ENCODE measurements around the gene BRIP1. TPM values are rescaled to one million over a fixed set of nuclear protein-coding genes. Genes with fewer than 3 reads are reported as not detected.

Gene BRIP1
- total RNA-seq, 1 experiment from 2014 or later = 8.5 TPM

GRCh38 chr17:61793565-61793964 lies 69.8 kb downstream of the BRIP1 start:
- no peaks in the 10 kb centered on the region for H3K9me3 ChIP-seq (ENCODE audit: low read length)
- DNase-seq = no peak
- no peak overlapping the region for H3K27ac ChIP-seq (ENCODE audit: low read length)
- H3K4me1 ChIP-seq (ENCODE audit: low read length) = no peaks in the 10 kb centered on the region
- H2AFZ ChIP-seq (ENCODE audit: low read length) = no peak overlapping the region
- H3K79me2 ChIP-seq (ENCODE audit: low read length) = no peaks in the 10 kb centered on the region
- H3K4me2 ChIP-seq (ENCODE audit: low read depth, low read length, poor library complexity, severe bottlenecking) = no peak overlapping the region
- H3K36me3 ChIP-seq (ENCODE audit: insufficient read depth, low read length) = no peaks in the 10 kb centered on the region; the same call in 1 of the 2 replicates
- no peaks in the 10 kb centered on the region for H3K27me3 ChIP-seq (ENCODE audit: low read length)
- H3K9me2 ChIP-seq (replicated peaks; ENCODE audit: insufficient read depth, low read length) = no peaks in the 10 kb centered on the region
- no peak overlapping the region for H3K9ac ChIP-seq (ENCODE audit: low read length)
- no peaks in the 10 kb centered on the region for H4K20me1 ChIP-seq (ENCODE audit: insufficient read depth, low read depth, low read length)
- H3K4me3 ChIP-seq (ENCODE audit: low read length) = no peak overlapping the region

GRCh38 chr17:61789872-61790271 lies 73.5 kb downstream of the BRIP1 start:
- DNase-seq = no peak
- no peak overlapping the region for H3K4me2 ChIP-seq (ENCODE audit: low read depth, low read length, poor library complexity, severe bottlenecking)
- H4K20me1 ChIP-seq (ENCODE audit: insufficient read depth, low read depth, low read length) = no peaks in the 10 kb centered on the region
- H3K36me3 ChIP-seq (ENCODE audit: insufficient read depth, low read length) = no peaks in the 10 kb centered on the region; the same call in 1 of the 2 replicates
- no peaks in the 10 kb centered on the region for H3K9me2 ChIP-seq (replicated peaks; ENCODE audit: insufficient read depth, low read length)
- no peaks in the 10 kb centered on the region for H3K79me2 ChIP-seq (ENCODE audit: low read length)
- H3K27ac ChIP-seq (ENCODE audit: low read length) = no peak overlapping the region
- H3K9me3 ChIP-seq (ENCODE audit: low read length) = no peaks in the 10 kb centered on the region
- no peak overlapping the region for H3K4me3 ChIP-seq (ENCODE audit: low read length)
- H3K9ac ChIP-seq (ENCODE audit: low read length) = no peak overlapping the region
- no peaks in the 10 kb centered on the region for H3K27me3 ChIP-seq (ENCODE audit: low read length)
- no peak overlapping the region for H2AFZ ChIP-seq (ENCODE audit: low read length)
- H3K4me1 ChIP-seq (ENCODE audit: low read length) = 0 out of 2 replicates have a peak, but pooled peaks cover under 1% of the 10 kb centered on the region

GRCh38 chr17:61786088-61786487 lies 77.2 kb downstream of the BRIP1 start:
- Histone ChIP-seq H3K27me3 (ENCODE audit: low read length) (no peaks in the 10 kb centered on the region), H2AFZ (ENCODE audit: low read length) (no peak overlapping the region), H3K36me3 (ENCODE audit: insufficient read depth, low read length) (peaks cover 4% of the 10 kb centered on the region), H3K9me2 (replicated peaks; ENCODE audit: insufficient read depth, low read length) (no peaks in the 10 kb centered on the region), H3K79me2 (ENCODE audit: low read length) (no peaks in the 10 kb centered on the region), H3K9me3 (ENCODE audit: low read length) (no peaks in the 10 kb centered on the region), H3K4me1 (ENCODE audit: low read length) (peaks cover 6% of the 10 kb centered on the region), H3K4me3 (ENCODE audit: low read length) (no peak overlapping the region), H3K9ac (ENCODE audit: low read length) (no peak overlapping the region), H3K4me2 (ENCODE audit: low read depth, low read length, poor library complexity, severe bottlenecking) (no peak overlapping the region), H3K27ac (ENCODE audit: low read length) (no peak overlapping the region), H4K20me1 (ENCODE audit: insufficient read depth, low read depth, low read length) (no peaks in the 10 kb centered on the region)
- no peak for DNase-seq

- peaks cover 4% of the 10 kb centered on the region; the same call in 1 of the 2 replicates for H3K36me3 ChIP-seq (ENCODE audit: insufficient read depth, low read length)
- H3K79me2 ChIP-seq (ENCODE audit: low read length) = no peaks in the 10 kb centered on the region
- no peak overlapping the region for H3K4me2 ChIP-seq (ENCODE audit: low read depth, low read length, poor library complexity, severe bottlenecking)
- H3K27ac ChIP-seq (ENCODE audit: low read length) = no peak overlapping the region
- no peaks in the 10 kb centered on the region for H3K9me2 ChIP-seq (replicated peaks; ENCODE audit: insufficient read depth, low read length)
- no peak overlapping the region for H3K9ac ChIP-seq (ENCODE audit: low read length)
- peaks cover 6% of the 10 kb centered on the region for H3K4me1 ChIP-seq (ENCODE audit: low read length)
- no peak overlapping the region for H2AFZ ChIP-seq (ENCODE audit: low read length)
- DNase-seq = no peak
- H3K9me3 ChIP-seq (ENCODE audit: low read length) = no peaks in the 10 kb centered on the region
- H3K27me3 ChIP-seq (ENCODE audit: low read length) = no peaks in the 10 kb centered on the region
- H3K4me3 ChIP-seq (ENCODE audit: low read length) = no peak overlapping the region
- H4K20me1 ChIP-seq (ENCODE audit: insufficient read depth, low read depth, low read length) = no peaks in the 10 kb centered on the region
Measured at GRCh38 chr17:61784510-61784909, 78.8 kb downstream of the BRIP1 start.

GRCh38 chr17:61783556-61784304 lies 79.6 kb downstream of the BRIP1 start:
- Histone ChIP-seq H3K4me2 (ENCODE audit: low read depth, low read length, poor library complexity, severe bottlenecking) (no peak overlapping the region), H3K4me1 (ENCODE audit: low read length) (peaks cover 6% of the 10 kb centered on the region), H3K9me3 (ENCODE audit: low read length) (no peaks in the 10 kb centered on the region), H3K27me3 (ENCODE audit: low read length) (no peaks in the 10 kb centered on the region), H3K36me3 (ENCODE audit: insufficient read depth, low read length) (peaks cover 4% of the 10 kb centered on the region; the same call in 1 of the 2 replicates), H3K79me2 (ENCODE audit: low read length) (no peaks in the 10 kb centered on the region), H2AFZ (ENCODE audit: low read length) (no peak overlapping the region), H3K9me2 (replicated peaks; ENCODE audit: insufficient read depth, low read length) (no peaks in the 10 kb centered on the region), H3K4me3 (ENCODE audit: low read length) (no peak overlapping the region), H3K27ac (ENCODE audit: low read length) (no peak overlapping the region), H4K20me1 (ENCODE audit: insufficient read depth, low read depth, low read length) (no peaks in the 10 kb centered on the region), H3K9ac (ENCODE audit: low read length) (no peak overlapping the region)
- DNase-seq = no peak

- Histone ChIP-seq H2AFZ (ENCODE audit: low read length) (no peak overlapping the region), H3K9me3 (ENCODE audit: low read length) (no peaks in the 10 kb centered on the region), H3K27me3 (ENCODE audit: low read length) (no peaks in the 10 kb centered on the region), H3K4me3 (ENCODE audit: low read length) (no peak overlapping the region), H3K79me2 (ENCODE audit: low read length) (no peaks in the 10 kb centered on the region), H3K9me2 (replicated peaks; ENCODE audit: insufficient read depth, low read length) (no peaks in the 10 kb centered on the region), H3K4me2 (ENCODE audit: low read depth, low read length, poor library complexity, severe bottlenecking) (no peak overlapping the region), H4K20me1 (ENCODE audit: insufficient read depth, low read depth, low read length) (no peaks in the 10 kb centered on the region), H3K36me3 (ENCODE audit: insufficient read depth, low read length) (peaks cover 4% of the 10 kb centered on the region; the same call in 1 of the 2 replicates), H3K27ac (ENCODE audit: low read length) (no peak overlapping the region), H3K4me1 (ENCODE audit: low read length) (peaks cover 6% of the 10 kb centered on the region), H3K9ac (ENCODE audit: low read length) (no peak overlapping the region)
- no peak for DNase-seq
Measured at GRCh38 chr17:61783120-61783519, 80.2 kb downstream of the BRIP1 start.

- H3K9me3 ChIP-seq (ENCODE audit: low read length) = no peaks in the 10 kb centered on the region
- no peaks in the 10 kb centered on the region for H4K20me1 ChIP-seq (ENCODE audit: insufficient read depth, low read depth, low read length)
- H3K79me2 ChIP-seq (ENCODE audit: low read length) = no peaks in the 10 kb centered on the region
- no peak overlapping the region for H3K9ac ChIP-seq (ENCODE audit: low read length)
- H3K27me3 ChIP-seq (ENCODE audit: low read length) = no peaks in the 10 kb centered on the region
- no peak overlapping the region for H3K4me2 ChIP-seq (ENCODE audit: low read depth, low read length, poor library complexity, severe bottlenecking)
- no peak overlapping the region for H2AFZ ChIP-seq (ENCODE audit: low read length)
- DNase-seq = no peak
- no peak overlapping the region for H3K27ac ChIP-seq (ENCODE audit: low read length)
- H3K9me2 ChIP-seq (replicated peaks; ENCODE audit: insufficient read depth, low read length) = no peaks in the 10 kb centered on the region
- H3K4me1 ChIP-seq (ENCODE audit: low read length) = peaks cover 6% of the 10 kb centered on the region
- H3K4me3 ChIP-seq (ENCODE audit: low read length) = no peak overlapping the region
- H3K36me3 ChIP-seq (ENCODE audit: insufficient read depth, low read length) = peaks cover 4% of the 10 kb centered on the region; the same call in 1 of the 2 replicates
Measured at GRCh38 chr17:61782683-61783082, 80.6 kb downstream of the BRIP1 start.

- H3K36me3 ChIP-seq (ENCODE audit: insufficient read depth, low read length) = peaks cover 13% of the 10 kb centered on the region
- 0 out of 2 replicates have a peak, but pooled peaks cover 4% of the 10 kb centered on the region for H3K9me3 ChIP-seq (ENCODE audit: low read length)
- no peak overlapping the region for H3K9ac ChIP-seq (ENCODE audit: low read length)
Measured at GRCh38 chr17:61775364-61775763, 88.0 kb downstream of the BRIP1 start.

More at GRCh38 chr17:61775364-61775763, 88.0 kb downstream of the BRIP1 start:
- Histone ChIP-seq H3K4me3 (ENCODE audit: low read length) (no peak overlapping the region), H3K9me2 (replicated peaks; ENCODE audit: insufficient read depth, low read length) (no peaks in the 10 kb centered on the region), H3K27me3 (ENCODE audit: low read length) (no peaks in the 10 kb centered on the region), H3K79me2 (ENCODE audit: low read length) (no peaks in the 10 kb centered on the region), H3K4me1 (ENCODE audit: low read length) (no peaks in the 10 kb centered on the region), H3K27ac (ENCODE audit: low read length) (no peak overlapping the region), H2AFZ (ENCODE audit: low read length) (no peak overlapping the region), H4K20me1 (ENCODE audit: insufficient read depth, low read depth, low read length) (no peaks in the 10 kb centered on the region), H3K4me2 (ENCODE audit: low read depth, low read length, poor library complexity, severe bottlenecking) (no peak overlapping the region)
- DNase-seq = no peak

Measured in Karpas-422 (cell line).